ENCODE results near the gene KIAA1217.

The KIAA1217 gene

DNA sequence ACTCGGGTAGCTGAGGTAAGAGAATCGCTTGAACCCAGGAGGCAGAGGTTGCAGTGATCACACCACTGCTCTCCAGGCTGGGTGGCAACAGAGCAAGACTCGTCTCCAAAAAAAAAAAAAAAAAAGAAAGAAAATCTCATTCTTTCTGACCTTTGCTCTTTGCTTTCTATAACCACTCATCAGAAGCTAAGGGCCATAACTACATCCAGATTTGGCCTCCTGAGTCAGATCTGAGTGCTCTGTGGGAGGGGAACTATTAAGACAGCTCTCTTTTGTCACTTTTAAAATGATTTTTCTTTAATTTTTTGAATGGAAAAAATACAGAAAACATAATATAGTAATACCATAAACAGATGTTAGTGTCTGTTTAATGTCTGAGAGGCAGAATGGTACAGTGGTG is 210.1 kb downstream of the KIAA1217 start:
- peaks cover 4% of the 10 kb centered on the region; the same call in 1 of the 2 replicates for H3K4me1 ChIP-seq (ENCODE audit: low read length)

DNA sequence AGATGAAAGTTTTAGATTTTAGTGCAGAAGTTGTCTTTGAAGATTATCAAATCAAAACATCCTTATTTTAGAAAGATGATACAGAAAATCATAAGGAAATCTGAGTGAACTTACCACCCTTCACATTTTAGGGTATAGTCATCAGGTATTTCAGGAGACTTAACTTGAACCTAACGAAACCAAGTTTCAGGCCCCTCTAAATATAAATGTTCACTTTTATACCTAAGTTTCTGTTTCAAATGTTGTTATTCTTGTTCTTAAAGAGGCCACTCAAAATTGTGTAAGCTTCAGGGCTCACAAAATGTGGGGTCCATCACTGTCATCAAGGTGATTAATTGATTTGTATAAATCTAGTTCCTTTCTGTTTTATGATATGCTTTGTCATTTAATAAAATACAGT is 216.2 kb downstream of the KIAA1217 start:
- Histone ChIP-seq H3K27ac (ENCODE audit: low read length) (no peak overlapping the region), H3K4me3 (ENCODE audit: low read length) (no peak overlapping the region), H3K4me2 (ENCODE audit: low read length) (no peak overlapping the region), H3K27me3 (ENCODE audit: low read depth, low read length) (no peaks in the 10 kb centered on the region), H3K9me3 (ENCODE audit: insufficient read depth, low read length) (no peaks in the 10 kb centered on the region), H3K36me3 (replicated peaks; ENCODE audit: low read depth, low read length) (no peaks in the 10 kb centered on the region), H4K20me1 (ENCODE audit: insufficient read depth, low read length) (no peaks in the 10 kb centered on the region), H3K4me1 (ENCODE audit: low read length) (no peaks in the 10 kb centered on the region), H2AFZ (ENCODE audit: low read depth, low read length) (no peak overlapping the region), H3K79me2 (ENCODE audit: low read length) (no peaks in the 10 kb centered on the region), H3K9ac (ENCODE audit: low read length) (no peak overlapping the region)
- TF ChIP-seq CTCF (IDR thresholded peaks at IDR 0.05; ENCODE audit: low read depth, low read length): no peak
- TF ChIP-seq EZH2phosphoT487 (IDR thresholded peaks at IDR 0.05; ENCODE audit: low read depth): no peak

More for the DNA sequence above, 210.1 kb downstream of the KIAA1217 start:
- Histone ChIP-seq H3K4me3 (ENCODE audit: low read length) (no peak overlapping the region), H3K27ac (ENCODE audit: low read length) (no peak overlapping the region), H3K27me3 (ENCODE audit: low read depth, low read length) (no peaks in the 10 kb centered on the region), H3K4me2 (ENCODE audit: low read length) (no peak overlapping the region), H3K79me2 (ENCODE audit: low read length) (no peaks in the 10 kb centered on the region), H3K9me3 (ENCODE audit: insufficient read depth, low read length) (no peaks in the 10 kb centered on the region), H2AFZ (ENCODE audit: low read depth, low read length) (no peak overlapping the region), H4K20me1 (ENCODE audit: insufficient read depth, low read length) (no peaks in the 10 kb centered on the region), H3K9ac (ENCODE audit: low read length) (no peak overlapping the region), H3K36me3 (replicated peaks; ENCODE audit: low read depth, low read length) (no peaks in the 10 kb centered on the region)
- TF ChIP-seq CTCF (IDR thresholded peaks at IDR 0.05; ENCODE audit: low read depth, low read length) (no peak), EZH2phosphoT487 (IDR thresholded peaks at IDR 0.05; ENCODE audit: low read depth) (no peak)

DNA sequence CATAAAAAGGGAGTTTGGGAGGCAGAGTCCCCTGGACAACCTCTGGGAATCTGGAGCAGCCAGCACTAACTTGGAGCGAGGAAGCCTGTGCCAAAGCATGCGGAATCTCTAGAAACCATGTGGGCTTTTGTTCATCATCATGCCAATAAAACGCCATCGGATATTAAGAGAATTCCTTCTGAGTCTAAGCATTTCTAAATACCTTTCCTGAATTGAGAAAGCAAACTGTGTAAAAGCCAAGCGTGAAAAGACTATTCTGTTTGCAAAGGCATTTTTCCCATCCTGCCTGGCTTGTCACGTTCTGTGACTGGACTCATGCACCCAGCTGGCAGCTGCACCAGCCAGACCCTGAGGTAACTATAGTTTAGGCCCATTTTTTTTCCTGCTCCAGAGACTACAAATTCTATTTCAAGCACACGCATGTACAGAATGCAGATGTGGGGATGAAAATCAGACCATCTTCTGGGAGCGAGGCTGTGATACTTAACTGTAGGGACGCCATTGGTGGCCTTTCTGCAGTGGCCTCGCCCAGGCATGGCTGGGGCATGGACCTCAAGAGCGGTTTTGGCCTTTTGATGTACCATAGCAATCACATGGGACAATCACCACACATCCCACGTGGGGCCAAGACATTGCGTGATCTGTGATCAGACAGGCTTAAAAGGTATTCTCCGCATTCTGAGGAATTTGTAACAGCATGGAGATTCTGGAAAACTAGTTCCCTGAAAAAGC is 218.9 kb downstream of the KIAA1217 start:
- no peak overlapping the region for H3K27ac ChIP-seq (ENCODE audit: low read length)
- no peaks in the 10 kb centered on the region for H3K79me2 ChIP-seq (ENCODE audit: low read length)
- H3K9ac ChIP-seq (ENCODE audit: low read length): no peak overlapping the region
- no peaks in the 10 kb centered on the region for H3K4me1 ChIP-seq (ENCODE audit: low read length)
- TF ChIP-seq CTCF (IDR thresholded peaks at IDR 0.05; ENCODE audit: low read depth, low read length): no peak
- no peak for TF ChIP-seq EZH2phosphoT487 (IDR thresholded peaks at IDR 0.05; ENCODE audit: low read depth)
- no peaks in the 10 kb centered on the region for H3K27me3 ChIP-seq (ENCODE audit: low read depth, low read length)
- H2AFZ ChIP-seq (ENCODE audit: low read depth, low read length): no peak overlapping the region
- H3K36me3 ChIP-seq (replicated peaks; ENCODE audit: low read depth, low read length): no peaks in the 10 kb centered on the region
- no peak overlapping the region for H3K4me2 ChIP-seq (ENCODE audit: low read length)
- no peaks in the 10 kb centered on the region for H3K9me3 ChIP-seq (ENCODE audit: insufficient read depth, low read length)
- H3K4me3 ChIP-seq (ENCODE audit: low read length): no peak overlapping the region
- H4K20me1 ChIP-seq (ENCODE audit: insufficient read depth, low read length): no peaks in the 10 kb centered on the region

- no peaks in the 10 kb centered on the region for H3K79me2 ChIP-seq (ENCODE audit: low read length)
- H3K4me3 ChIP-seq (ENCODE audit: low read length): no peak overlapping the region
- H3K9ac ChIP-seq (ENCODE audit: low read length): no peak overlapping the region
- no peaks in the 10 kb centered on the region for H3K4me1 ChIP-seq (ENCODE audit: low read length)
- H3K36me3 ChIP-seq (replicated peaks; ENCODE audit: low read depth, low read length): no peaks in the 10 kb centered on the region
- H3K4me2 ChIP-seq (ENCODE audit: low read length): no peak overlapping the region
- no peaks in the 10 kb centered on the region for H3K9me3 ChIP-seq (ENCODE audit: insufficient read depth, low read length)
- H3K27me3 ChIP-seq (ENCODE audit: low read depth, low read length): no peaks in the 10 kb centered on the region
- H2AFZ ChIP-seq (ENCODE audit: low read depth, low read length): no peak overlapping the region
- TF ChIP-seq EZH2phosphoT487 (IDR thresholded peaks at IDR 0.05; ENCODE audit: low read depth) (no peak), CTCF (IDR thresholded peaks at IDR 0.05; ENCODE audit: low read depth, low read length) (no peak)
- H4K20me1 ChIP-seq (ENCODE audit: insufficient read depth, low read length): no peaks in the 10 kb centered on the region
- H3K27ac ChIP-seq (ENCODE audit: low read length): no peak overlapping the region
These were observed 219.5 kb downstream of the KIAA1217 start for GRCh38 chr10:24428410-24428782.
